Activated B cell treated with CpG ODN at 0.5 μM for 24 hours (primary cell): ENCODE measurements around the gene SDK2. TPM values are rescaled to one million over a fixed set of nuclear protein-coding genes. Genes with fewer than 3 reads are reported as not detected.
"Not testable (repeated sequence)": the region's sequence is repeated elsewhere in the genome, so short reads cannot be mapped to it uniquely, and the experiment has no call there.

Experiments
- ATAC-seq: fragments of 200-7000 bp; cut with Tn5 transposase; one replicate; pipeline ENCODE4 v1.10.0; 2021; ENCODE audit warnings: low read depth, mild to moderate bottlenecking, moderate library complexity
- CTCF ChIA-PET: fragments of 350-600 bp; sonication (Branson Sonifier 250); formaldehyde crosslinking; loops from one replicate; lab custom pipeline; 2021; ENCODE audit warnings: antibody characterized with exemption; lab: Charles Lee
- POLR2A ChIA-PET: fragments of 350-600 bp; sonication (Branson Sonifier 250); formaldehyde crosslinking; loops from one replicate; lab custom pipeline; 2021; ENCODE audit warnings: antibody characterized with exemption; lab: Charles Lee
- DNase-seq: peaks from one replicate; pipeline ENCODE4 v3.0.0; 2022
- H3K27ac Mint-ChIP-seq: one replicate; pipeline ENCODE4 v1.8.0; 2020; ENCODE audit warnings: mixed read lengths
- H3K27me3 Mint-ChIP-seq: one replicate; pipeline ENCODE4 v1.8.0; 2021; ENCODE audit warnings: mixed read lengths
- H3K36me3 Mint-ChIP-seq: one replicate; pipeline ENCODE4 v1.8.0; 2021; ENCODE audit warnings: low read depth, mixed read lengths
- H3K4me1 Mint-ChIP-seq: one replicate; pipeline ENCODE4 v1.8.0; 2021; ENCODE audit warnings: mixed read lengths
- H3K4me3 Mint-ChIP-seq: one replicate; pipeline ENCODE4 v1.8.0; 2020; ENCODE audit warnings: mild to moderate bottlenecking, mixed read lengths
- H3K9me3 Mint-ChIP-seq: one replicate; pipeline ENCODE4 v1.8.0; 2020; ENCODE audit warnings: mixed read lengths
- CTCF ChIP-seq: fragments of 200-600 bp; IDR thresholded peaks from one replicate; pipeline ENCODE4 v1.8.0; 2022; ENCODE audit warnings: antibody characterized with exemption, mild to moderate bottlenecking
- intact Hi-C: fragments of 100-400 bp; cut with micrococcal nuclease; formaldehyde crosslinking; loops from one replicate; pipeline ENCODE4 v1.15.1; 2024
- total RNA-seq: library from RNA; stranded (reverse); gene quantifications from 2 replicates; pipeline ENCODE4 v1.2.3, GENCODE V29; 2022

SDK2 gene
- total RNA-seq, 1 donor from 2014 or later: 2.5 TPM

- Mint-ChIP-seq H3K4me3 (peak overlapping the region; percentile 12), H3K9me3 (no peaks in the 10 kb centered on the region), H3K36me3 (no peaks in the 10 kb centered on the region), H3K27ac (no peak overlapping the region), H3K4me1 (peaks cover 16% of the 10 kb centered on the region), H3K27me3 (peaks cover 3% of the 10 kb centered on the region)
- ChIA-PET CTCF (no interaction called here), POLR2A (no interaction called here)
- DNase-seq: no peak
- ATAC-seq: no peak
- no peak for TF ChIP-seq CTCF
- intact Hi-C loops: loop anchor here (10.0 kb wide), 1 partner anchor 887 kb away; the partner anchor contains the start of gene RPL38
These were observed 326.5 kb downstream of the SDK2 start for GRCh38 chr17:73317513-73318426.

DNA sequence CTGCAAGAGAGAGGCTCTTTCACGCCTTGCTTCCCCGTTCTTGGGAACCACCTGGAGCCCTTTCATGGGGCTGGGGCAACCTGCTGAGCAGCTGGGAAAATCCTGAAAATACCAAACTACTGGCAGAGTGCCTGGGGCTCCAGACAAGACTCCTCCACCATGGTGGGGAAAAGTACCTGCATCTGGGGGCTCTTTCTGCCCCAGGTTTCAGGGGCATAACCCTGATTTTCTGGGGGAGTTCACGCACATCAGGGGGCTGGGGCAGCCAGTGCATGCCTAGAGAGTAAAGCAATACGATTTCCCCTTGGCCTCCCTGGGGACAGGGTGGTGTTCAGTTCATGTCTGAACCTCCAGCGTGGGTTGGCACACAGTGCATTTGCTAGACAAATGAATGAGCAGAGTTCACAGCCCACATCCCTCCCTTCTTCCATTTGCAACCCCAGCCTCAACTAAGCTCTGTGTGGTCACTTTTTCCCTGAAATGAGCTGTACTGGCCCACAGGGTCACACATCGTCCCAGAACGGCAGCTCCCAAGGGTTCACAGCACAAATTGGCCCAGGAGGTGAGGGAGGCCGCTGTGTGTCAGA is 327.2 kb downstream of the SDK2 start:
- H3K9me3 Mint-ChIP-seq: no peaks in the 10 kb centered on the region
- no peak overlapping the region for H3K27ac Mint-ChIP-seq
- POLR2A ChIA-PET: no interaction called here
- CTCF ChIA-PET: no interaction called here
- peak; percentile 94 for ATAC-seq
- no peaks in the 10 kb centered on the region for H3K36me3 Mint-ChIP-seq
- peak; percentile 24 for DNase-seq
- TF ChIP-seq CTCF: no peak
- peaks cover 16% of the 10 kb centered on the region for H3K4me1 Mint-ChIP-seq
- intact Hi-C loops: loop anchor here (10.0 kb wide), 1 partner anchor 888 kb away; the partner anchor contains the start of gene RPL38
- peaks cover 3% of the 10 kb centered on the region for H3K27me3 Mint-ChIP-seq
- H3K4me3 Mint-ChIP-seq: peak overlapping the region; percentile 12

DNA sequence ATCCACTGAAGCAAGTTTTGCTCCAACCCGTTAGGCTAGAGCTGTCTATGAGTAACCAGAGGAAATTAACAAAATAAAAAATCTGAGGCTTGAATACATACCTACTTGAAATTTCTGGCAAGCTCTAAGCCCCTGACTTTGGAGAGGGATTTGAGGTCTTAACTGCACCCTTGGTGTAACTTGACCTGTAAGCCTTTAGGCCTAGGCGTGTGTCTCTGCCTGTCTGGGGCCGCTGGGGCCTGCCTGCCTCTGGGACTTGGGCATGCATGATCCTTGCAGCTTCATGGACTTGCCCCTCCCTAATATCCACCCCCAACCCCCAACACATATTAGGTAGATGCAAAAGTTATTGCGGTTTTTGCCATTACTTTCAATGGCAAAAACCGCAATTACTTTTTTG is 328.8 kb downstream of the SDK2 start:
- Mint-ChIP-seq H3K4me1 (peaks cover 17% of the 10 kb centered on the region), H3K4me3 (no peak overlapping the region), H3K9me3 (no peaks in the 10 kb centered on the region), H3K27me3 (peaks cover 3% of the 10 kb centered on the region), H3K27ac (no peak overlapping the region), H3K36me3 (no peaks in the 10 kb centered on the region)
- ATAC-seq (no peak), DNase-seq (no peak)
- ChIA-PET CTCF (interaction anchor here (1.1 to 1.5 kb wide), 2 partner anchors 13 to 54 kb away, joined by 3 to 4 read pairs; no protein-coding TSS in a partner anchor), POLR2A (no interaction called here)
- intact Hi-C loops: loop anchor here (10.0 kb wide), 1 partner anchor 889 kb away; the partner anchor contains the start of gene RPL38
- no peak for TF ChIP-seq CTCF

GRCh38 chr17:73313526-73314127 is 330.6 kb downstream of the SDK2 start:
- ChIA-PET POLR2A (no interaction called here), CTCF (no interaction called here)
- intact Hi-C loops: loop anchor here (5.0 to 10.0 kb wide), 2 partner anchors 56 to 891 kb away; partner anchors contain the start of gene RPL38
- no peaks in the 10 kb centered on the region for H3K27me3 Mint-ChIP-seq
- H3K27ac Mint-ChIP-seq: no peak overlapping the region
- no peak overlapping the region for H3K4me3 Mint-ChIP-seq
- H3K4me1 Mint-ChIP-seq: peaks cover 28% of the 10 kb centered on the region
- ATAC-seq (no peak), DNase-seq (no peak)
- H3K9me3 Mint-ChIP-seq: no peaks in the 10 kb centered on the region
- no peak for TF ChIP-seq CTCF
- no peaks in the 10 kb centered on the region for H3K36me3 Mint-ChIP-seq

- POLR2A ChIA-PET: interaction anchor here (0.6 kb wide), 1 partner anchor 202 kb away, joined by 6 read pairs; no protein-coding TSS in a partner anchor
- intact Hi-C loops: loop anchor here (1.0 to 10.0 kb wide), 3 partner anchors 56 to 892 kb away; partner anchors contain the start of genes COG1 and RPL38
- not testable (repeated sequence) for H3K27me3 Mint-ChIP-seq
These were observed 331.4 kb downstream of the SDK2 start for GRCh38 chr17:73312887-73313286.

More at GRCh38 chr17:73312887-73313286, 331.4 kb downstream of the SDK2 start:
- Mint-ChIP-seq H3K4me3 (peak overlapping the region; percentile 84), H3K4me1 (peaks cover 28% of the 10 kb centered on the region)
- DNase-seq, H3K9me3 Mint-ChIP-seq, ATAC-seq, H3K27ac Mint-ChIP-seq, H3K36me3 Mint-ChIP-seq: not testable (repeated sequence)
- CTCF ChIA-PET: interaction anchor here (0.7 kb wide), 1 partner anchor 57 kb away, joined by 3 read pairs; no protein-coding TSS in a partner anchor
